Measurements from ENCODE around the gene TBXA2R.
A peak's percentile ranks its signal among the peaks of the same experiment; 100 is the strongest.

The TBXA2R gene

GRCh38 chr19:3550947-3551791 is 55.5 kb downstream of the TBXA2R start:
- DNase-seq, result no peak

- no peak for DNase-seq
Measured at GRCh38 chr19:3549816-3550215, 56.9 kb downstream of the TBXA2R start.

GRCh38 chr19:3548606-3549005 is 58.1 kb downstream of the TBXA2R start:
- DNase-seq, result no peak

- no peak for DNase-seq
Measured at GRCh38 chr19:3547767-3548282, 58.9 kb downstream of the TBXA2R start.

- peak in 1 of 4 experiments; percentile 31 for DNase-seq
Measured at GRCh38 chr19:3547301-3547731, 59.4 kb downstream of the TBXA2R start.

GRCh38 chr19:3546119-3546518 is 60.6 kb downstream of the TBXA2R start:
- no peak for DNase-seq

GRCh38 chr19:3545669-3546034 is 61.0 kb downstream of the TBXA2R start:
- DNase-seq, result no peak

GRCh38 chr19:3544742-3545668 is 61.7 kb downstream of the TBXA2R start:
- peak; percentile 56 to 81 (median 72) for DNase-seq
